IMR-90 (cell line): ENCODE results near the gene PLAAT1. TPM values are rescaled to one million over a fixed set of nuclear protein-coding genes. Genes with fewer than 3 reads are reported as not detected.

Experiments
- ATAC-seq: fragments of 200-7000 bp; cut with Tn5 transposase; 2 replicates; pipeline ENCODE4 v1.9.1; 2020; ENCODE audit warnings: low read depth, mild to moderate bottlenecking, moderate library complexity
- BruUV-seq: library from RNA; stranded (reverse); fragments of 400-500 nt; replicated peaks from 2 replicates; lab custom pipeline; 2021; lab: Mats Ljungman, UMichigan
- CTCF ChIA-PET: fragments of 300-600 bp; formaldehyde crosslinking; extraction: SDS; loops from one replicate; lab custom pipeline; 2021; ENCODE audit warnings: antibody characterized with exemption; lab: Yijun Ruan, JAX
- POLR2A ChIA-PET: fragments of 300-600 bp; sonication (Branson Sonifier 250); formaldehyde crosslinking; loops from one replicate; lab custom pipeline; 2022; ENCODE audit warnings: antibody characterized with exemption; ENCODE audit not compliant: unreplicated experiment; lab: Charles Lee
- DNase-seq: peaks from one replicate; pipeline ENCODE4 v3.0.0; 2013
- H2AFZ ChIP-seq: replicated peaks from 2 replicates; pipeline ENCODE3; 2013; ENCODE audit warnings: low read length, mild to moderate bottlenecking; ENCODE audit not compliant: poor library complexity
- H2AK5ac ChIP-seq: 2 replicates; pipeline ENCODE4 v1.6.1; 2013; ENCODE audit warnings: low read depth, low read length, inconsistent platforms
- H2AK9ac ChIP-seq: replicated peaks from 2 replicates; pipeline ENCODE3; 2013; ENCODE audit warnings: mild to moderate bottlenecking, low read depth, low read length, moderate library complexity; ENCODE audit not compliant: poor library complexity
- H2BK120ac ChIP-seq: 2 replicates; pipeline ENCODE4 v1.6.1; 2013; ENCODE audit warnings: low read depth, low read length, inconsistent platforms
- H2BK15ac ChIP-seq: 3 replicates; pipeline ENCODE4 v1.6.1; 2013; ENCODE audit warnings: low read depth, low read length, inconsistent platforms
- H2BK20ac ChIP-seq: 2 replicates; pipeline ENCODE4 v1.6.1; 2013; ENCODE audit warnings: low read depth, mild to moderate bottlenecking, inconsistent platforms, low read length, moderate library complexity
- H2BK5ac ChIP-seq: 2 replicates; pipeline ENCODE4 v1.6.1; 2013; ENCODE audit warnings: mild to moderate bottlenecking, low read depth, low read length, inconsistent platforms; ENCODE audit not compliant: poor library complexity, severe bottlenecking
- H3K14ac ChIP-seq: replicated peaks from 2 replicates; pipeline ENCODE4 v1.6.1; 2013; ENCODE audit warnings: low read depth, low read length, inconsistent platforms
- H3K18ac ChIP-seq: 2 replicates; pipeline ENCODE4 v1.6.1; 2013; ENCODE audit warnings: low read depth, low read length, control low read depth
- H3K23ac ChIP-seq: 2 replicates; pipeline ENCODE4 v1.6.1; 2013; ENCODE audit warnings: low read depth, low read length, inconsistent platforms
- H3K27ac ChIP-seq: 2 replicates; pipeline ENCODE4 v1.5.1; 2013; ENCODE audit warnings: mild to moderate bottlenecking, control low read depth, low read length; ENCODE audit not compliant: insufficient read depth
- H3K27me3 ChIP-seq: 2 replicates; pipeline ENCODE4 v1.6.1; 2013; ENCODE audit warnings: low read length; ENCODE audit not compliant: control insufficient read depth, insufficient read depth
- H3K36me3 ChIP-seq: 2 replicates; pipeline ENCODE4 v1.6.1; 2013; ENCODE audit warnings: low read length, mixed read lengths; ENCODE audit not compliant: control insufficient read depth, insufficient read depth
- H3K4ac ChIP-seq: 2 replicates; pipeline ENCODE4 v1.6.1; 2013; ENCODE audit warnings: low read depth, low read length, inconsistent platforms
- H3K4me1 ChIP-seq: 2 replicates; pipeline ENCODE4 v1.6.1; 2013; ENCODE audit warnings: low read length, mixed read lengths; ENCODE audit not compliant: control insufficient read depth, insufficient read depth
- H3K4me2 ChIP-seq: 2 replicates; pipeline ENCODE4 v1.6.1; 2013; ENCODE audit warnings: low read depth, mild to moderate bottlenecking, control low read depth, low read length, moderate library complexity
- H3K4me3 ChIP-seq: 2 replicates; pipeline ENCODE4 v1.5.1; 2013; ENCODE audit warnings: low read depth, mild to moderate bottlenecking, control low read depth, low read length, moderate library complexity; ENCODE audit not compliant: insufficient read depth
- H3K56ac ChIP-seq: 2 replicates; pipeline ENCODE4 v1.6.1; 2013; ENCODE audit warnings: low read length, inconsistent platforms; ENCODE audit not compliant: insufficient read depth; ENCODE audit errors: extremely low read depth
- H3K79me1 ChIP-seq, 2 experiments: 2 replicates each; pipeline ENCODE4 v1.6.1; 2013; ENCODE audit warnings: low read length in 2 of 2, inconsistent platforms in 1 of 2, low read depth in 1 of 2
- H3K9ac ChIP-seq: 2 replicates; pipeline ENCODE4 v1.6.1; 2013; ENCODE audit warnings: low read depth, low read length, control low read depth
- H3K9me1 ChIP-seq: 2 replicates; pipeline ENCODE4 v1.6.1; 2013; ENCODE audit warnings: low read length, inconsistent platforms; ENCODE audit not compliant: insufficient read depth
- H3K9me3 ChIP-seq: 2 replicates; pipeline ENCODE4 v1.6.1; 2013; ENCODE audit warnings: low read length; ENCODE audit not compliant: control insufficient read depth, insufficient read depth
- H4K20me1 ChIP-seq: 2 replicates; pipeline ENCODE4 v1.6.1; 2013; ENCODE audit warnings: low read length, inconsistent platforms; ENCODE audit not compliant: insufficient read depth
- H4K5ac ChIP-seq: 2 replicates; pipeline ENCODE4 v1.6.1; 2013; ENCODE audit warnings: mild to moderate bottlenecking, low read depth, low read length, control low read depth
- H4K8ac ChIP-seq, 2 experiments: 2 replicates each; pipeline ENCODE4 v1.6.1; 2013; ENCODE audit warnings: low read depth in 2 of 2, low read length in 2 of 2, control low read depth in 1 of 2, inconsistent platforms in 1 of 2
- H4K91ac ChIP-seq: 2 replicates; pipeline ENCODE4 v1.6.1; 2013; ENCODE audit warnings: low read depth, low read length, inconsistent platforms; ENCODE audit not compliant: insufficient read depth
- CEBPB ChIP-seq: IDR thresholded peaks from 2 replicates; pipeline ENCODE4 v1.6.1; 2012; ENCODE audit warnings: low read depth, low read length, improper control_type of control experiment
- CHD1 ChIP-seq: IDR thresholded peaks from 2 replicates; pipeline ENCODE4 v1.6.1; 2012; ENCODE audit warnings: low read depth, low read length, improper control_type of control experiment
- FOS ChIP-seq: fragments of 150-350 bp; IDR thresholded peaks from 2 replicates; pipeline ENCODE4 v1.6.1; 2016; ENCODE audit warnings: low read depth, low read length
- MAFK ChIP-seq: IDR thresholded peaks from 2 replicates; pipeline ENCODE4 v1.6.1; 2012; ENCODE audit warnings: low read depth, low read length, improper control_type of control experiment
- MAZ ChIP-seq: IDR thresholded peaks from 2 replicates; pipeline ENCODE4 v1.6.1; 2012; ENCODE audit warnings: low read depth, mild to moderate bottlenecking, low read length, improper control_type of control experiment, moderate library complexity, borderline replicate concordance
- MXI1 ChIP-seq: IDR thresholded peaks from 2 replicates; pipeline ENCODE4 v1.6.1; 2012; ENCODE audit warnings: low read depth, mild to moderate bottlenecking, low read length, moderate library complexity, borderline replicate concordance
- RCOR1 ChIP-seq: IDR thresholded peaks from 2 replicates; pipeline ENCODE4 v1.6.1; 2012; ENCODE audit warnings: mild to moderate bottlenecking, low read length, improper control_type of control experiment; ENCODE audit not compliant: insufficient replicate concordance
- RFX5 ChIP-seq: IDR thresholded peaks from 2 replicates; pipeline ENCODE4 v1.8.0; 2012; ENCODE audit warnings: low read depth, mild to moderate bottlenecking, low read length, moderate library complexity
- WGBS, 2 experiments: methylation state at CpG; one replicate each; pipeline versions ENCODE4 v1.1.5 to v1.1.7; 2013; ENCODE audit warnings: missing lambda C conversion rate in 2 of 2; ENCODE audit not compliant: insufficient read length in 1 of 2; ENCODE audit errors: extremely low coverage in 2 of 2; 5-methylcytosine and 5-hydroxymethylcytosine counted together
- dilution Hi-C: fragments of 300-500 bp; cut with HindIII; formaldehyde crosslinking; loops from one replicate; pipeline ENCODE4 v1.14.3; 2018; ENCODE audit warnings: low sequenced_read_pairs; ENCODE audit not compliant: unreplicated experiment
- in situ Hi-C: fragments of 300-500 bp; cut with MboI; formaldehyde crosslinking; loops from 3 replicates; pipeline ENCODE4 v1.14.3; 2019; ENCODE audit warnings: low sequenced_read_pairs, inconsistent platforms, mixed read lengths
- intact Hi-C: fragments of 100-400 bp; cut with micrococcal nuclease; formaldehyde crosslinking; loops from 2 replicates; pipeline ENCODE4 v1.10.0; 2022
- polyA plus RNA-seq, 3 experiments: library from polyadenylated mRNA; depleted of rRNA; stranded (reverse); fragments of >200 nt; gene quantifications; 2 replicates each; pipeline ENCODE4 v1.2.3, GENCODE V29; 2012; ENCODE audit warnings: low replicate concordance in 1 of 3
- total RNA-seq: library from RNA; depleted of rRNA; stranded (reverse); fragments of >200 nt; gene quantifications from 2 replicates; pipeline ENCODE4 v1.2.3, GENCODE V29; 2012
- TF ChIP-seq, protein P1 (sequence below): conservative IDR thresholded peaks from 2 replicates; pipeline ENCODE4 v1.5.1; 2012; ENCODE audit warnings: mild to moderate bottlenecking, low read depth, low read length, improper control_type of control experiment

The PLAAT1 gene
- total and polyA plus RNA-seq, 2 of the 4 experiments (the other 2 are of a cell fraction), result 0.54 to 0.68 TPM

DNA sequence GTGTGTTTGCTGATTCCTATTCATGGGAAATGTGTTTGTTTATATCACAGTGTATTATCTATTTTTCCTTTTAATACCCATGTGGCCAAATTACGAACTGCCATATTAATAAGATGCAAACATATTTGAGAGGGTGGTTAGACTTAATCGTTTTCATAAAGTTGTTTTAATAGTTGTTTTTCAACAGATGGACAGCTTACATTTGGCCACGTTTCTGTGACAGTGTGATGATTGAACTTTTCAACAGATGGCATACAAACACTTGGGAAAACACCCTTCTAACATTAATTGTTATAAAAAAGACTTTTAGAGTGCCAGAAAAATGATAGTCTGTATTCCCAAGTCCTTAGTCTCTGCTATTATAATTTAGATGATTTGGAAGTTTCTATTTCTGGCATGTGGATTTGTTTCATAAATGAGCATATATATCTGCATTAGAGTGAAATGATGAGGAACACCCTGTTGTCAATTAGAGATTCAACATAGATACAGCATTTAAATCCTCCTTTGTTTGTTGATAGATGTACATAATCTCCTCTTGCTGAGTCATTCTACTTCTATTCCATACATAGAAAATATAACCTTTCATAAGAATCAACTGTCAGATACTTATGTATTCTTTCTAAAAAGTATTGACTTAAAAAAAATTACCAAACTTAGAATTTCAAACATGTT, 13.1 kb downstream of the PLAAT1 start:
- Histone ChIP-seq H3K79me1 (no peaks in the 10 kb centered on the region), H2AK5ac (no peak overlapping the region), H4K91ac (no peak overlapping the region), H3K27me3 (no peaks in the 10 kb centered on the region), H3K9me3 (no peaks in the 10 kb centered on the region; the same call in none of the 2 replicates), H4K20me1 (no peaks in the 10 kb centered on the region), H3K4me1 (no peaks in the 10 kb centered on the region), H3K27ac (no peak overlapping the region), H2BK5ac (no peak overlapping the region), H3K4ac (no peak overlapping the region), H2AK9ac (no peak overlapping the region), H2BK20ac (no peak overlapping the region), H3K14ac (no peak overlapping the region), H2BK15ac (no peak overlapping the region), H2AFZ (no peak overlapping the region), H3K9ac (no peak overlapping the region), H3K4me2 (no peak overlapping the region), H4K8ac (no peak overlapping the region), H3K56ac (no peak overlapping the region), H2BK120ac (no peak overlapping the region), H3K9me1 (no peaks in the 10 kb centered on the region), H3K23ac (no peak overlapping the region), H3K4me3 (no peak overlapping the region), H4K5ac (no peak overlapping the region), H3K36me3 (no peaks in the 10 kb centered on the region), H3K18ac (no peak overlapping the region)
- dilution Hi-C loops, result no loop called here
- ATAC-seq (no peak), DNase-seq (no peak)
- no TSS peak for BruUV-seq
- TF ChIP-seq MXI1 (no peak), RFX5 (no peak), CEBPB (no peak), CHD1 (no peak), MAZ (no peak), FOS (no peak), RCOR1 (no peak), MAFK (no peak)
- TF ChIP-seq, protein P1, sequence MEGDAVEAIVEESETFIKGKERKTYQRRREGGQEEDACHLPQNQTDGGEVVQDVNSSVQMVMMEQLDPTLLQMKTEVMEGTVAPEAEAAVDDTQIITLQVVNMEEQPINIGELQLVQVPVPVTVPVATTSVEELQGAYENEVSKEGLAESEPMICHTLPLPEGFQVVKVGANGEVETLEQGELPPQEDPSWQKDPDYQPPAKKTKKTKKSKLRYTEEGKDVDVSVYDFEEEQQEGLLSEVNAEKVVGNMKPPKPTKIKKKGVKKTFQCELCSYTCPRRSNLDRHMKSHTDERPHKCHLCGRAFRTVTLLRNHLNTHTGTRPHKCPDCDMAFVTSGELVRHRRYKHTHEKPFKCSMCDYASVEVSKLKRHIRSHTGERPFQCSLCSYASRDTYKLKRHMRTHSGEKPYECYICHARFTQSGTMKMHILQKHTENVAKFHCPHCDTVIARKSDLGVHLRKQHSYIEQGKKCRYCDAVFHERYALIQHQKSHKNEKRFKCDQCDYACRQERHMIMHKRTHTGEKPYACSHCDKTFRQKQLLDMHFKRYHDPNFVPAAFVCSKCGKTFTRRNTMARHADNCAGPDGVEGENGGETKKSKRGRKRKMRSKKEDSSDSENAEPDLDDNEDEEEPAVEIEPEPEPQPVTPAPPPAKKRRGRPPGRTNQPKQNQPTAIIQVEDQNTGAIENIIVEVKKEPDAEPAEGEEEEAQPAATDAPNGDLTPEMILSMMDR, result no peak
- ChIA-PET CTCF (no interaction called here), POLR2A (no interaction called here)
- intact Hi-C loops, result no loop called here
- in situ Hi-C loops, result no loop called here
- WGBS, 2 experiments, result no CpG with 5 or more reads among the region's 3 CpGs
